ENCODE data around the gene NUDT1.

NUDT1 gene

GRCh38 chr7:2224934-2225333, 17.1 kb upstream of the NUDT1 start:
- DNase-seq = no peak

- DNase-seq = no peak
Observed at GRCh38 chr7:2225336-2225735, 16.7 kb upstream of the NUDT1 start.

GRCh38 chr7:2225830-2226229, 16.2 kb upstream of the NUDT1 start:
- no peak for DNase-seq

- DNase-seq = no peak
Observed at GRCh38 chr7:2227699-2228098, 14.3 kb upstream of the NUDT1 start.

- DNase-seq = no peak
Observed at GRCh38 chr7:2228921-2229320, 13.1 kb upstream of the NUDT1 start.

- DNase-seq = no peak
Observed at GRCh38 chr7:2229467-2229866, 12.6 kb upstream of the NUDT1 start.

- no peak for DNase-seq
Observed at GRCh38 chr7:2230226-2230625, 11.8 kb upstream of the NUDT1 start.

- DNase-seq = no peak
Observed at GRCh38 chr7:2230882-2231281, 11.1 kb upstream of the NUDT1 start.

- no peak for DNase-seq
Observed at GRCh38 chr7:2231992-2232765, 9.8 kb upstream of the NUDT1 start.

GRCh38 chr7:2232766-2233520, 9.1 kb upstream of the NUDT1 start, which contains the start of gene MAD1L1:
MAD1L1 (minus strand) TSS chr7:2232945; CDS start chr7:2230133, 2,812 bp downstream.
- DNase-seq = peak; percentile 92

- no peak for DNase-seq
Observed at GRCh38 chr7:2233926-2234325, 8.1 kb upstream of the NUDT1 start.

GRCh38 chr7:2237109-2237602, 4.9 kb upstream of the NUDT1 start:
- DNase-seq = no peak

GRCh38 chr7:2239242-2239641, 2.8 kb upstream of the NUDT1 start:
- DNase-seq = no peak

GRCh38 chr7:2242541-2243429, 759 bp downstream of the NUDT1 start:
- no peak for DNase-seq

- no peak for DNase-seq
Observed at GRCh38 chr7:2243458-2243857, 1.4 kb downstream of the NUDT1 start.

GRCh38 chr7:2244404-2244995, 2.5 kb downstream of the NUDT1 start:
- DNase-seq = no peak

- no peak for DNase-seq
Observed at GRCh38 chr7:2245883-2246675, 4.1 kb downstream of the NUDT1 start.

- DNase-seq = no peak
Observed at GRCh38 chr7:2247141-2247995, 5.3 kb downstream of the NUDT1 start.

GRCh38 chr7:2248984-2249694, 7.1 kb downstream of the NUDT1 start:
- peak; percentile 94 for DNase-seq

GRCh38 chr7:2249744-2250323, 7.8 kb downstream of the NUDT1 start:
- DNase-seq = no peak

Measured in fibroblast of skin of right quadriceps (primary cell).